Activated T-cell treated with anti-CD3 and anti-CD28 coated beads, Interleukin-2, amount 50 U/mL, for 72 hours (primary cell): ENCODE data around the gene SERPINA1. TPM values are rescaled to one million over a fixed set of nuclear protein-coding genes. Genes with fewer than 3 reads are reported as not detected.

ENCODE experiments used
- ATAC-seq, 2 donors: fragments of 150-1000 bp; cut with Tn5 transposase; replicated peaks in 1 of 2; 2 replicates each; pipeline ENCODE4 v1.10.0; 2021; ENCODE audit warnings: moderate library complexity in 2 of 2, mild to moderate bottlenecking in 1 of 2
- DNase-seq, 2 donors: peaks; one replicate each; pipeline ENCODE4 v3.0.0; 2021 to 2022; ENCODE audit warnings: mixed read lengths in 1 of 2
- H3K27ac Mint-ChIP-seq: one replicate; pipeline ENCODE4 v1.8.0; 2022; ENCODE audit warnings: mild to moderate bottlenecking, moderate library complexity, mixed read lengths
- H3K27me3 Mint-ChIP-seq: one replicate; pipeline ENCODE4 v1.8.0; 2022; ENCODE audit warnings: low read depth, mixed read lengths
- H3K36me3 Mint-ChIP-seq, 2 donors: one replicate each; pipeline ENCODE4 v1.8.0; 2022; ENCODE audit warnings: mixed read lengths in 2 of 2, mild to moderate bottlenecking in 1 of 2; ENCODE audit not compliant: insufficient read depth in 2 of 2
- H3K4me1 Mint-ChIP-seq: one replicate; pipeline ENCODE4 v1.8.0; 2022; ENCODE audit warnings: low read depth, mixed read lengths
- H3K4me3 Mint-ChIP-seq, 2 donors: one replicate each; pipeline ENCODE4 v1.8.0; 2022; ENCODE audit warnings: mild to moderate bottlenecking in 2 of 2, mixed read lengths in 2 of 2, moderate library complexity in 2 of 2
- H3K9me3 Mint-ChIP-seq, 2 donors: one replicate each; pipeline ENCODE4 v1.8.0; 2022; ENCODE audit warnings: mixed read lengths in 2 of 2
- total RNA-seq, 2 donors: library from RNA; stranded (reverse); gene quantifications; one replicate each; pipeline ENCODE4 v1.2.3, GENCODE V29; 2022

Gene SERPINA1
- total RNA-seq, 2 donors from 2014 or later: 20.3 to 68.9 TPM

- Mint-ChIP-seq H3K4me3 (peak overlapping the region in 1 of 2 donors; percentile 75), H3K27me3 (peaks cover 40% of the 10 kb centered on the region), H3K4me1 (peaks cover 48% of the 10 kb centered on the region), H3K36me3 (peaks cover 0 to 2% of the 10 kb centered on the region in 2 donors), H3K27ac (peak overlapping the region; percentile 93), H3K9me3 (peaks cover 2 to 6% of the 10 kb centered on the region in 2 donors)
- DNase-seq (no peak), ATAC-seq (no peak)
Observed at GRCh38 chr14:94395282-94395887, 7.0 kb upstream of the SERPINA1 start.

- H3K4me3 Mint-ChIP-seq: peak overlapping the region; percentile 47 to 75
- peaks cover 48% of the 10 kb centered on the region for H3K4me1 Mint-ChIP-seq
- H3K9me3 Mint-ChIP-seq: peaks cover 2 to 6% of the 10 kb centered on the region in 2 donors
- H3K36me3 Mint-ChIP-seq: peaks cover 0 to 2% of the 10 kb centered on the region in 2 donors
- H3K27ac Mint-ChIP-seq: peak overlapping the region; percentile 93
- H3K27me3 Mint-ChIP-seq: peaks cover 37% of the 10 kb centered on the region
- DNase-seq: peak; percentile 31 to 51
- peak; percentile 40 to 43 for ATAC-seq
Observed at GRCh38 chr14:94394581-94395207, 6.3 kb upstream of the SERPINA1 start.

- H3K27ac Mint-ChIP-seq: peak overlapping the region; percentile 93
- DNase-seq (peak in 1 of 2 donors; percentile 26), ATAC-seq (peak; percentile 41 to 55)
- peaks cover 0 to 2% of the 10 kb centered on the region in 2 donors for H3K36me3 Mint-ChIP-seq
- peaks cover 2 to 6% of the 10 kb centered on the region in 2 donors for H3K9me3 Mint-ChIP-seq
- peaks cover 48% of the 10 kb centered on the region for H3K4me1 Mint-ChIP-seq
- H3K27me3 Mint-ChIP-seq: peaks cover 32% of the 10 kb centered on the region
- H3K4me3 Mint-ChIP-seq: peak overlapping the region; percentile 53 to 75
Observed at GRCh38 chr14:94394025-94394493, 5.7 kb upstream of the SERPINA1 start.

- H3K4me1 Mint-ChIP-seq: peaks cover 48% of the 10 kb centered on the region
Observed at GRCh38 chr14:94393474-94393873, 5.1 kb upstream of the SERPINA1 start.

GRCh38 chr14:94392510-94392935, 4.1 kb upstream of the SERPINA1 start:
- Mint-ChIP-seq H3K4me3 (peak overlapping the region; percentile 6 to 58), H3K36me3 (peaks cover 0 to 2% of the 10 kb centered on the region in 2 donors), H3K27me3 (peaks cover 19% of the 10 kb centered on the region), H3K4me1 (peaks cover 48% of the 10 kb centered on the region), H3K9me3 (peaks cover 2 to 6% of the 10 kb centered on the region in 2 donors), H3K27ac (peak overlapping the region; percentile 76)
- ATAC-seq (peak; percentile 71 to 80), DNase-seq (peak; percentile 61 to 65)

More at GRCh38 chr14:94393474-94393873, 5.1 kb upstream of the SERPINA1 start:
- Mint-ChIP-seq H3K27me3 (peaks cover 28% of the 10 kb centered on the region), H3K9me3 (peaks cover 2 to 6% of the 10 kb centered on the region in 2 donors), H3K36me3 (peaks cover 0 to 2% of the 10 kb centered on the region in 2 donors), H3K4me3 (peak overlapping the region in 1 of 2 donors; percentile 23), H3K27ac (peak overlapping the region; percentile 93)
- ATAC-seq: no peak
- DNase-seq: no peak

- H3K36me3 Mint-ChIP-seq: peaks cover 0 to 2% of the 10 kb centered on the region in 2 donors
- H3K27ac Mint-ChIP-seq: no peak overlapping the region
- H3K27me3 Mint-ChIP-seq: peaks cover 9% of the 10 kb centered on the region
- H3K9me3 Mint-ChIP-seq: peaks cover 2 to 3% of the 10 kb centered on the region in 2 donors
- DNase-seq: no peak
- H3K4me3 Mint-ChIP-seq: peak overlapping the region in 1 of 2 donors; percentile 58
- no peak for ATAC-seq
- H3K4me1 Mint-ChIP-seq: peaks cover 48% of the 10 kb centered on the region
Observed at GRCh38 chr14:94391281-94391975, 3.0 kb upstream of the SERPINA1 start.

- peak; percentile 10 to 49 for DNase-seq
Observed at GRCh38 chr14:94390372-94391086, 2.1 kb upstream of the SERPINA1 start.

GRCh38 chr14:94389731-94390371, 1.4 kb upstream of the SERPINA1 start:
- ATAC-seq (no peak), DNase-seq (no peak)
- Mint-ChIP-seq H3K4me1 (peaks cover 43% of the 10 kb centered on the region), H3K36me3 (peaks cover 0 to 2% of the 10 kb centered on the region in 2 donors), H3K27ac (peak overlapping the region; percentile 35), H3K4me3 (peak overlapping the region; percentile 26 to 75), H3K27me3 (no peaks in the 10 kb centered on the region), H3K9me3 (peaks cover 2 to 3% of the 10 kb centered on the region in 2 donors)

More at GRCh38 chr14:94390372-94391086, 2.1 kb upstream of the SERPINA1 start:
- Mint-ChIP-seq H3K4me1 (peaks cover 48% of the 10 kb centered on the region), H3K4me3 (peak overlapping the region; percentile 59 to 75), H3K9me3 (peaks cover 2 to 3% of the 10 kb centered on the region in 2 donors), H3K27me3 (no peaks in the 10 kb centered on the region), H3K36me3 (peaks cover 0 to 2% of the 10 kb centered on the region in 2 donors), H3K27ac (peak overlapping the region; percentile 90)
- peak; percentile 10 to 44 for ATAC-seq

GRCh38 chr14:94389104-94389469, 685 bp upstream of the SERPINA1 start:
- Mint-ChIP-seq H3K36me3 (peaks cover 0 to 2% of the 10 kb centered on the region in 2 donors), H3K9me3 (peaks cover 2% of the 10 kb centered on the region in 2 donors), H3K4me1 (peaks cover 35% of the 10 kb centered on the region), H3K4me3 (peak overlapping the region in 1 of 2 donors; percentile 58), H3K27me3 (no peaks in the 10 kb centered on the region), H3K27ac (no peak overlapping the region)
- no peak for ATAC-seq
- DNase-seq: no peak

GRCh38 chr14:94388027-94388383, 397 bp downstream of the SERPINA1 start:
- H3K27me3 Mint-ChIP-seq: no peaks in the 10 kb centered on the region
- H3K4me3 Mint-ChIP-seq: peak overlapping the region in 1 of 2 donors; percentile 22
- H3K27ac Mint-ChIP-seq: no peak overlapping the region
- H3K9me3 Mint-ChIP-seq: no peaks in the 10 kb centered on the region
- ATAC-seq (no peak), DNase-seq (no peak)
- peaks cover 24% of the 10 kb centered on the region for H3K4me1 Mint-ChIP-seq
- H3K36me3 Mint-ChIP-seq: no peaks in the 10 kb centered on the region

GRCh38 chr14:94387051-94388026, 1.1 kb downstream of the SERPINA1 start:
- Mint-ChIP-seq H3K27me3 (no peaks in the 10 kb centered on the region), H3K36me3 (no peaks in the 10 kb centered on the region), H3K9me3 (no peaks in the 10 kb centered on the region), H3K4me3 (peak overlapping the region in 1 of 2 donors; percentile 22), H3K27ac (no peak overlapping the region), H3K4me1 (peaks cover 17% of the 10 kb centered on the region)
- DNase-seq (no peak), ATAC-seq (no peak)
